ENCODE data around the gene OAT. TPM values are rescaled to one million over a fixed set of nuclear protein-coding genes. Genes with fewer than 3 reads are reported as not detected.

OAT gene
- polyA plus RNA-seq, 1 of the 3 experiments (the other 2 are of a cell fraction), result 65.7 TPM

DNA sequence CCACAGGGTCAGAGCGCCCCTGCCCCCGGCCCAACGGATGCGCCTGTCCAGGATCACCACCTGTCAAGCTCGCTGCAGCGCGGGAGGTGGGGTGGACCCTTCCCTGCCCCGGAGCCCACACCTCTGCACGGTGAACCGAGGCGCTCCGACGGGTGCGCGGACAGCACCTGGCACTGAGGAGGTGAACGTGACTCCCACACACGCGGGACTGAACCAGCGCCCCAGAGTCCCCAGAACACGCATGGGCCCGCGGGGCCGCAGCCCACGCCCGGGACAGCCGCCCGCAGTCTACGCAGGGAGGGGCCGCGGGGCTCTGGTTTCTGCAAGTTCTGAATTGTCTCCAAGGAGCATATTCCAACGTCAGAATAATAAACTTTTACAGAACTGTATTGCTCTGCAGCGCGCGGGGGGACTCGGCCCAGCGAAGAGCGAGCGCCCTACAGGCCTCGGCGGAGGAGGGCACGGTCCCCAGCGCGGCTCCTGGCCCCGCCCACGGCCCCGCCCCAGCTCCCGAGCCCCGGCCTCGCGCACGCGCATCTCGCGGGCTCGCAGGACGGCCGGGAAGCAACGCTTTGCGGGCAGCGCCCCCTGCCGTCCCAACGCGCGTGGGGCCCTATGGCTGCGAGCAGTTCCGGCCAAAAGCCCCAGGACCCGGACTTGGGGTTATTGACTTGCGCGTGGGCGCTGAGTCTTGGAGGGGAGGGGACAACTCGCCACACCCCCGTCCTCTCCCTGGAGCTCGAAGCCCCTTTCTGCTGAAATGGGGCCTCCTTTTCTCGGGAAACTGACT, 29.7 kb downstream of the OAT start (continued):
- TF ChIP-seq, protein P1, sequence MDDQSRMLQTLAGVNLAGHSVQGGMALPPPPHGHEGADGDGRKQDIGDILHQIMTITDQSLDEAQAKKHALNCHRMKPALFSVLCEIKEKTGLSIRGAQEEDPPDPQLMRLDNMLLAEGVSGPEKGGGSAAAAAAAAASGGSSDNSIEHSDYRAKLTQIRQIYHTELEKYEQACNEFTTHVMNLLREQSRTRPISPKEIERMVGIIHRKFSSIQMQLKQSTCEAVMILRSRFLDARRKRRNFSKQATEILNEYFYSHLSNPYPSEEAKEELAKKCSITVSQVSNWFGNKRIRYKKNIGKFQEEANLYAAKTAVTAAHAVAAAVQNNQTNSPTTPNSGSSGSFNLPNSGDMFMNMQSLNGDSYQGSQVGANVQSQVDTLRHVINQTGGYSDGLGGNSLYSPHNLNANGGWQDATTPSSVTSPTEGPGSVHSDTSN (IDR thresholded peaks at IDR 0.05), result no peak
- TF ChIP-seq RFX5 (IDR thresholded peaks at IDR 0.05; ENCODE audit: low read length) (no peak), MEF2A (IDR thresholded peaks at IDR 0.05; ENCODE audit: borderline replicate concordance, low read depth) (no peak), NFIC (IDR thresholded peaks at IDR 0.05; ENCODE audit: borderline replicate concordance) (no peak), EP300 (IDR thresholded peaks at IDR 0.05; ENCODE audit: borderline replicate concordance in 1 of 2, low read depth in 1 of 2, low read length in 1 of 2) (no peak)
- TF ChIP-seq, protein P2, sequence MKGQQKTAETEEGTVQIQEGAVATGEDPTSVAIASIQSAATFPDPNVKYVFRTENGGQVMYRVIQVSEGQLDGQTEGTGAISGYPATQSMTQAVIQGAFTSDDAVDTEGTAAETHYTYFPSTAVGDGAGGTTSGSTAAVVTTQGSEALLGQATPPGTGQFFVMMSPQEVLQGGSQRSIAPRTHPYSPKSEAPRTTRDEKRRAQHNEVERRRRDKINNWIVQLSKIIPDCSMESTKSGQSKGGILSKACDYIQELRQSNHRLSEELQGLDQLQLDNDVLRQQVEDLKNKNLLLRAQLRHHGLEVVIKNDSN (IDR thresholded peaks at IDR 0.05; ENCODE audit: borderline replicate concordance, low read depth), result no peak
- TF ChIP-seq, protein P3, sequence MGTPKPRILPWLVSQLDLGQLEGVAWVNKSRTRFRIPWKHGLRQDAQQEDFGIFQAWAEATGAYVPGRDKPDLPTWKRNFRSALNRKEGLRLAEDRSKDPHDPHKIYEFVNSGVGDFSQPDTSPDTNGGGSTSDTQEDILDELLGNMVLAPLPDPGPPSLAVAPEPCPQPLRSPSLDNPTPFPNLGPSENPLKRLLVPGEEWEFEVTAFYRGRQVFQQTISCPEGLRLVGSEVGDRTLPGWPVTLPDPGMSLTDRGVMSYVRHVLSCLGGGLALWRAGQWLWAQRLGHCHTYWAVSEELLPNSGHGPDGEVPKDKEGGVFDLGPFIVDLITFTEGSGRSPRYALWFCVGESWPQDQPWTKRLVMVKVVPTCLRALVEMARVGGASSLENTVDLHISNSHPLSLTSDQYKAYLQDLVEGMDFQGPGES (IDR thresholded peaks at IDR 0.05; ENCODE audit: low read depth, low read length), result no peak

DNA sequence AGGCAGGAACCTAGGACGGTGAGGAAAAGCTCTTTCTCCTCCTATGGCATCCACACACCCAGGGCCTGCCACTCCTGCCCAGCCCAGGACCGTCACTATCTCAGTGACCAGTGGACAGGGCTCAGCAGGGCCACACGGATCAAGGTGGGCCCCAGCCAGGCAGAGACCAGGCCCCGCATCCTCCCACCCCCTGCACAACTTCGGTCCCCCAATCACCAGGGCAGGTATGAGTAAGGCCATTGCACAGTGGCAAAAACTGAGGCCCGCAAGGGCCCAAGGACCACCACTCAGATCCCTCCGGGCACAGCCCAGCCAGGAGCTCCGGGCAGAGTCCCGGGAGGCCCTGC, 30.3 kb downstream of the OAT start:
- POLR2A ChIA-PET, result no interaction called here
- H3K9me2 ChIP-seq, result no peaks in the 10 kb centered on the region
- CTCF ChIA-PET, result interaction anchor here (0.6 to 20.8 kb wide), 35 partner anchors 9 to 815 kb away, joined by 3 to 520 read pairs (median 8); partner anchors contain the start of gene OAT
- DNase-seq, result no peak
- no peaks in the 10 kb centered on the region for H3K9me3 ChIP-seq
- H3K4me3 ChIP-seq (ENCODE audit: low read depth in 2 of 2, low read length in 1 of 2), result peak overlapping the region; percentile 54 to 65; a peak in 2 of 4 replicates
- no peaks in the 10 kb centered on the region for H3K79me2 ChIP-seq (ENCODE audit: insufficient read depth)
- no peaks in the 10 kb centered on the region for H3F3A ChIP-seq (replicated peaks; ENCODE audit: insufficient read depth)
- peaks cover 0 to 6% of the 10 kb centered on the region in 2 experiments; a peak in 1 of 4 replicates for H3K4me1 ChIP-seq (ENCODE audit: control insufficient read depth in 1 of 2, insufficient read depth in 2 of 2, low read depth in 1 of 2, low read length in 1 of 2)
- H2AFZ ChIP-seq (ENCODE audit: low read depth), result peak overlapping the region; percentile 99
- H3K27me3 ChIP-seq (ENCODE audit: insufficient read depth), result no peaks in the 10 kb centered on the region
- H3K9ac ChIP-seq, result 0 out of 2 replicates have a peak overlapping the region, but pooled peaks have one; percentile 61
- peak overlapping the region; percentile 76 for H3K4me2 ChIP-seq
- no peak overlapping the region for H3K27ac ChIP-seq (ENCODE audit: low read depth in 2 of 2, low read length in 1 of 2)
- H4K20me1 ChIP-seq (ENCODE audit: insufficient read depth), result no peaks in the 10 kb centered on the region
- 82% methylated on average over 9 of the region's 9 CpGs for WGBS (ENCODE audit: low lambda C conversion rate)
- H3K36me3 ChIP-seq (replicated peaks in 1 of 2; ENCODE audit: control insufficient read depth in 1 of 2, insufficient read depth in 2 of 2, low read length in 1 of 2), result no peaks in the 10 kb centered on the region
- TF ChIP-seq CHD2 (IDR thresholded peaks at IDR 0.05; ENCODE audit: low read length, partially characterized antibody) (no peak), MXI1 (IDR thresholded peaks at IDR 0.05; ENCODE audit: low read depth, low read length) (no peak), NRF1 (IDR thresholded peaks at IDR 0.05; ENCODE audit: low read depth, low read length) (no peak), YY1 (IDR thresholded peaks at IDR 0.05; ENCODE audit: low read depth) (no peak), GABPA (IDR thresholded peaks at IDR 0.05; ENCODE audit: low read depth) (no peak), SIN3A (IDR thresholded peaks at IDR 0.05; ENCODE audit: borderline replicate concordance, low read depth, low read length) (no peak), TEAD4 (IDR thresholded peaks at IDR 0.05; ENCODE audit: borderline replicate concordance, insufficient read depth) (no peak), FOXM1 (IDR thresholded peaks at IDR 0.05; ENCODE audit: low read depth) (no peak), NFIC (IDR thresholded peaks at IDR 0.05; ENCODE audit: borderline replicate concordance) (no peak), FOSL2 (IDR thresholded peaks at IDR 0.05; ENCODE audit: borderline replicate concordance, low read depth) (no peak), ELF1 (IDR thresholded peaks at IDR 0.05) (no peak), TCF12 (IDR thresholded peaks at IDR 0.05) (no peak), GATA2 (CRISPR knock-in tag; IDR thresholded peaks at IDR 0.05) (no peak), MEF2A (IDR thresholded peaks at IDR 0.05; ENCODE audit: borderline replicate concordance, low read depth) (no peak), POLR2AphosphoS5 (IDR thresholded peaks at IDR 0.05; ENCODE audit: low read depth, low read length) (no peak)
- TF ChIP-seq, protein P4, sequence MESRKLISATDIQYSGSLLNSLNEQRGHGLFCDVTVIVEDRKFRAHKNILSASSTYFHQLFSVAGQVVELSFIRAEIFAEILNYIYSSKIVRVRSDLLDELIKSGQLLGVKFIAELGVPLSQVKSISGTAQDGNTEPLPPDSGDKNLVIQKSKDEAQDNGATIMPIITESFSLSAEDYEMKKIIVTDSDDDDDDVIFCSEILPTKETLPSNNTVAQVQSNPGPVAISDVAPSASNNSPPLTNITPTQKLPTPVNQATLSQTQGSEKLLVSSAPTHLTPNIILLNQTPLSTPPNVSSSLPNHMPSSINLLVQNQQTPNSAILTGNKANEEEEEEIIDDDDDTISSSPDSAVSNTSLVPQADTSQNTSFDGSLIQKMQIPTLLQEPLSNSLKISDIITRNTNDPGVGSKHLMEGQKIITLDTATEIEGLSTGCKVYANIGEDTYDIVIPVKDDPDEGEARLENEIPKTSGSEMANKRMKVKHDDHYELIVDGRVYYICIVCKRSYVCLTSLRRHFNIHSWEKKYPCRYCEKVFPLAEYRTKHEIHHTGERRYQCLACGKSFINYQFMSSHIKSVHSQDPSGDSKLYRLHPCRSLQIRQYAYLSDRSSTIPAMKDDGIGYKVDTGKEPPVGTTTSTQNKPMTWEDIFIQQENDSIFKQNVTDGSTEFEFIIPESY (IDR thresholded peaks at IDR 0.05; ENCODE audit: borderline replicate concordance, low read depth), result no peak
- TF ChIP-seq, protein P2 (IDR thresholded peaks at IDR 0.05; ENCODE audit: borderline replicate concordance, low read depth), result no peak
- TF ChIP-seq, protein P1 (IDR thresholded peaks at IDR 0.05), result no peak
- TF ChIP-seq, protein P5, sequence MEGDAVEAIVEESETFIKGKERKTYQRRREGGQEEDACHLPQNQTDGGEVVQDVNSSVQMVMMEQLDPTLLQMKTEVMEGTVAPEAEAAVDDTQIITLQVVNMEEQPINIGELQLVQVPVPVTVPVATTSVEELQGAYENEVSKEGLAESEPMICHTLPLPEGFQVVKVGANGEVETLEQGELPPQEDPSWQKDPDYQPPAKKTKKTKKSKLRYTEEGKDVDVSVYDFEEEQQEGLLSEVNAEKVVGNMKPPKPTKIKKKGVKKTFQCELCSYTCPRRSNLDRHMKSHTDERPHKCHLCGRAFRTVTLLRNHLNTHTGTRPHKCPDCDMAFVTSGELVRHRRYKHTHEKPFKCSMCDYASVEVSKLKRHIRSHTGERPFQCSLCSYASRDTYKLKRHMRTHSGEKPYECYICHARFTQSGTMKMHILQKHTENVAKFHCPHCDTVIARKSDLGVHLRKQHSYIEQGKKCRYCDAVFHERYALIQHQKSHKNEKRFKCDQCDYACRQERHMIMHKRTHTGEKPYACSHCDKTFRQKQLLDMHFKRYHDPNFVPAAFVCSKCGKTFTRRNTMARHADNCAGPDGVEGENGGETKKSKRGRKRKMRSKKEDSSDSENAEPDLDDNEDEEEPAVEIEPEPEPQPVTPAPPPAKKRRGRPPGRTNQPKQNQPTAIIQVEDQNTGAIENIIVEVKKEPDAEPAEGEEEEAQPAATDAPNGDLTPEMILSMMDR (IDR thresholded peaks at IDR 0.05), result no peak

Measured in SK-N-SH (cell line).